Parathyroid adenoma (tissue), 2 donors: ENCODE measurements around the gene GPR101.
A peak's percentile ranks its signal among the peaks of the same experiment; 100 is the strongest.
"Not testable (repeated sequence)": the region's sequence is repeated elsewhere in the genome, so short reads cannot be mapped to it uniquely, and the experiment has no call there.

Experiments used
- H2AFZ ChIP-seq: fragments of 300-600 bp; sonication (generic); one replicate; pipeline ENCODE4 v1.7.0; 2017; ENCODE audit warnings: antibody characterized with exemption, mild to moderate bottlenecking
- H3K27ac ChIP-seq: fragments of 300-600 bp; sonication (generic); one replicate; pipeline ENCODE4 v1.7.0; 2017
- H3K27me3 ChIP-seq: fragments of 300-600 bp; sonication (generic); one replicate; pipeline ENCODE4 v1.7.0; 2017; ENCODE audit warnings: low read length; ENCODE audit not compliant: control insufficient read depth, insufficient read depth
- H3K36me3 ChIP-seq: fragments of 300-600 bp; sonication (generic); one replicate; pipeline ENCODE4 v1.7.0; 2017; ENCODE audit warnings: low read length; ENCODE audit not compliant: control insufficient read depth, insufficient read depth
- H3K4me1 ChIP-seq: fragments of 300-600 bp; sonication (generic); one replicate; pipeline ENCODE4 v1.7.0; 2017; ENCODE audit warnings: control low read depth
- H3K4me2 ChIP-seq: fragments of 300-600 bp; sonication (generic); one replicate; pipeline ENCODE4 v1.7.0; 2017; ENCODE audit warnings: low read length
- H3K4me3 ChIP-seq: fragments of 300-600 bp; sonication (generic); one replicate; pipeline ENCODE4 v1.7.0; 2017; ENCODE audit warnings: low read depth, low read length
- H3K79me2 ChIP-seq: fragments of 300-600 bp; sonication (generic); one replicate; pipeline ENCODE4 v1.7.0; 2017; ENCODE audit warnings: control low read depth
- H3K9ac ChIP-seq: fragments of 300-600 bp; sonication (generic); one replicate; pipeline ENCODE4 v1.7.0; 2017; ENCODE audit warnings: mild to moderate bottlenecking
- H3K9me3 ChIP-seq: fragments of 300-600 bp; sonication (generic); one replicate; pipeline ENCODE4 v1.7.0; 2017; ENCODE audit warnings: low read length; ENCODE audit not compliant: control insufficient read depth
- TF ChIP-seq, protein P1 (sequence below): fragments of 300-600 bp; sonication (generic); IDR thresholded peaks from one replicate; pipeline ENCODE4 v1.7.0; 2017; ENCODE audit warnings: antibody characterized with exemption, mild to moderate bottlenecking
- donor health status: primary hyperparathyroidism.

The GPR101 gene

GRCh38 chrX:137031517-137032340 is 2.1 kb downstream of the GPR101 start:
- H3K9me3 ChIP-seq = no peaks in the 10 kb centered on the region
- no peaks in the 10 kb centered on the region for H3K36me3 ChIP-seq
- TF ChIP-seq, protein P1, sequence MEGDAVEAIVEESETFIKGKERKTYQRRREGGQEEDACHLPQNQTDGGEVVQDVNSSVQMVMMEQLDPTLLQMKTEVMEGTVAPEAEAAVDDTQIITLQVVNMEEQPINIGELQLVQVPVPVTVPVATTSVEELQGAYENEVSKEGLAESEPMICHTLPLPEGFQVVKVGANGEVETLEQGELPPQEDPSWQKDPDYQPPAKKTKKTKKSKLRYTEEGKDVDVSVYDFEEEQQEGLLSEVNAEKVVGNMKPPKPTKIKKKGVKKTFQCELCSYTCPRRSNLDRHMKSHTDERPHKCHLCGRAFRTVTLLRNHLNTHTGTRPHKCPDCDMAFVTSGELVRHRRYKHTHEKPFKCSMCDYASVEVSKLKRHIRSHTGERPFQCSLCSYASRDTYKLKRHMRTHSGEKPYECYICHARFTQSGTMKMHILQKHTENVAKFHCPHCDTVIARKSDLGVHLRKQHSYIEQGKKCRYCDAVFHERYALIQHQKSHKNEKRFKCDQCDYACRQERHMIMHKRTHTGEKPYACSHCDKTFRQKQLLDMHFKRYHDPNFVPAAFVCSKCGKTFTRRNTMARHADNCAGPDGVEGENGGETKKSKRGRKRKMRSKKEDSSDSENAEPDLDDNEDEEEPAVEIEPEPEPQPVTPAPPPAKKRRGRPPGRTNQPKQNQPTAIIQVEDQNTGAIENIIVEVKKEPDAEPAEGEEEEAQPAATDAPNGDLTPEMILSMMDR = no peak
- H3K4me3 ChIP-seq = peak overlapping the region; percentile 40
- no peak overlapping the region for H3K27ac ChIP-seq
- no peaks in the 10 kb centered on the region for H3K79me2 ChIP-seq
- peak overlapping the region; percentile 62 for H3K4me2 ChIP-seq
- H3K4me1 ChIP-seq = no peaks in the 10 kb centered on the region
- H3K9ac ChIP-seq = no peak overlapping the region
- no peaks in the 10 kb centered on the region for H3K27me3 ChIP-seq
- H2AFZ ChIP-seq = peak overlapping the region; percentile 50

GRCh38 chrX:137031039-137031438 is 2.8 kb downstream of the GPR101 start:
- no peak overlapping the region for H2AFZ ChIP-seq
- no peaks in the 10 kb centered on the region for H3K36me3 ChIP-seq
- TF ChIP-seq, protein P1 = no peak
- H3K9me3 ChIP-seq = no peaks in the 10 kb centered on the region
- no peaks in the 10 kb centered on the region for H3K79me2 ChIP-seq
- no peaks in the 10 kb centered on the region for H3K4me1 ChIP-seq
- H3K4me3 ChIP-seq = no peak overlapping the region
- H3K27me3 ChIP-seq = no peaks in the 10 kb centered on the region
- H3K9ac ChIP-seq = no peak overlapping the region
- no peak overlapping the region for H3K4me2 ChIP-seq
- no peak overlapping the region for H3K27ac ChIP-seq

- H3K79me2 ChIP-seq = no peaks in the 10 kb centered on the region
- no peak overlapping the region for H3K4me2 ChIP-seq
- no peak overlapping the region for H3K4me3 ChIP-seq
- H3K4me1 ChIP-seq = no peaks in the 10 kb centered on the region
- no peaks in the 10 kb centered on the region for H3K9me3 ChIP-seq
- no peaks in the 10 kb centered on the region for H3K27me3 ChIP-seq
- TF ChIP-seq, protein P1 = no peak
- no peak overlapping the region for H3K9ac ChIP-seq
- no peaks in the 10 kb centered on the region for H3K36me3 ChIP-seq
- no peak overlapping the region for H2AFZ ChIP-seq
- H3K27ac ChIP-seq = no peak overlapping the region
These were observed 5.1 kb downstream of the GPR101 start for GRCh38 chrX:137028699-137029098.

- H3K27ac ChIP-seq = no peak overlapping the region
- no peaks in the 10 kb centered on the region for H3K4me1 ChIP-seq
- no peak overlapping the region for H2AFZ ChIP-seq
- no peaks in the 10 kb centered on the region for H3K27me3 ChIP-seq
- no peak overlapping the region for H3K9ac ChIP-seq
- TF ChIP-seq, protein P1 = no peak
- H3K9me3 ChIP-seq = no peaks in the 10 kb centered on the region
- H3K4me3 ChIP-seq = no peak overlapping the region
- H3K79me2 ChIP-seq = no peaks in the 10 kb centered on the region
- no peak overlapping the region for H3K4me2 ChIP-seq
- H3K36me3 ChIP-seq = no peaks in the 10 kb centered on the region
These were observed 7.9 kb downstream of the GPR101 start for GRCh38 chrX:137025930-137026329.

DNA sequence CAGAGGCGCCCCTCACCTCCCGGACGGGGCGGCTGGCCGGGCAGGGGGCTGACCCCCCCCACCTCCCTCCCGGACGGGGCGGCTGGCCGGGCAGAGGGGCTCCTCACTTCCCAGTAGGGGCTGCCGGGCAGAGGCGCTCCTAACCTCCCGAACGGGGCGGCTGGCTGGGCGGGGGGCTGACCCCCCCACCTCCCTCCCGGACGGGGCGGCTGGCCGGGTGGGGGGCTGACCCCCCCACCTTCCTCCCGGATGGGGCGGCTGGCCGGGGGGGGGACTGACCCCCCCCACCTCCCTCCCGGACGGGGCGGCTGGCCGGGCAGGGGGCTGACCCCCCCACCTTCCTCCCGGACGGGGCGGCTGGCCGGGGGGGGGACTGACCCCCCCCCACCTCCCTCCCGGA is 33.6 kb downstream of the GPR101 start:
- H3K27me3 ChIP-seq, H3K36me3 ChIP-seq, H3K27ac ChIP-seq, H3K4me2 ChIP-seq, H3K4me3 ChIP-seq, H3K4me1 ChIP-seq, H3K9ac ChIP-seq, H2AFZ ChIP-seq, H3K9me3 ChIP-seq, H3K79me2 ChIP-seq: not testable (repeated sequence)
